ENCODE results near the gene BAHCC1.

DNA sequence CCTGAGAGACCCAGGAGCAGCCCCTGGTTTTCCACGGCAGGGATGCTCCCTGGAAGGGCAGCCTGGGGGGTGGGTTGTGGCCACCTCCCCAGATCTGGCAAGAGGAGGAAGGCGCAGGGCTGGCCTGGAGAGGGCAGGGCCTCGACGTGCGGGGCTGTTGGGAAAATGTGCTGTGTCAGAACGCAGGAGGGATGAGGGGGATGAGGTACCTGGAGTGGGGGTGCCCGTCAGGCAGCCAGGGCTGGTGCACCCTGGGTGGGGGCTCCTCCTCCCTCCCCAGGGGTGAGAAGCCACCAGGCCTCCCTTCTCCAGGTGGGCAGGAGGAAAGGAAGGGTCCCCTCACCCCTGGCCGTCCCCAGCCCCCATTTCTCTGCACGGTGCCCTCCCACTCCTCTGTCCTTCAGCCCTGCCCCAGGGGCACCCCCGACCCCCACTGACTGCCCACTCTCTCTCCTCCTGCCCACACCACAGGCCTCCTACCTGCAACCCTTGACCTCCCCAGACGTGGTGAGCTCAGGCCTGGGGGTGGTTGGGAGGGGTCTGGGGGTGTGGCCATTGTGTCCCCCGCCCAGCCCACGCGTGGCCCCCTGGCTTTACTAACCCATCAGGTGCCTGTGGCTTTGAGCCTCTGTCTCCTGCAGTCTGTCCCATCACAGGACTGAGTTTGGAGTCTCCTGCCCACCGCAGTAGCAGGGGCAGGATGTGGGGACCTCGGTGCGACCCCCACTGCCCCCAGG lies 39.6 kb downstream of the BAHCC1 start:
- TF ChIP-seq, protein P1, sequence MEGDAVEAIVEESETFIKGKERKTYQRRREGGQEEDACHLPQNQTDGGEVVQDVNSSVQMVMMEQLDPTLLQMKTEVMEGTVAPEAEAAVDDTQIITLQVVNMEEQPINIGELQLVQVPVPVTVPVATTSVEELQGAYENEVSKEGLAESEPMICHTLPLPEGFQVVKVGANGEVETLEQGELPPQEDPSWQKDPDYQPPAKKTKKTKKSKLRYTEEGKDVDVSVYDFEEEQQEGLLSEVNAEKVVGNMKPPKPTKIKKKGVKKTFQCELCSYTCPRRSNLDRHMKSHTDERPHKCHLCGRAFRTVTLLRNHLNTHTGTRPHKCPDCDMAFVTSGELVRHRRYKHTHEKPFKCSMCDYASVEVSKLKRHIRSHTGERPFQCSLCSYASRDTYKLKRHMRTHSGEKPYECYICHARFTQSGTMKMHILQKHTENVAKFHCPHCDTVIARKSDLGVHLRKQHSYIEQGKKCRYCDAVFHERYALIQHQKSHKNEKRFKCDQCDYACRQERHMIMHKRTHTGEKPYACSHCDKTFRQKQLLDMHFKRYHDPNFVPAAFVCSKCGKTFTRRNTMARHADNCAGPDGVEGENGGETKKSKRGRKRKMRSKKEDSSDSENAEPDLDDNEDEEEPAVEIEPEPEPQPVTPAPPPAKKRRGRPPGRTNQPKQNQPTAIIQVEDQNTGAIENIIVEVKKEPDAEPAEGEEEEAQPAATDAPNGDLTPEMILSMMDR (conservative IDR thresholded peaks at IDR 0.05; ENCODE audit: low read depth, low read length), result no peak
- TF ChIP-seq EZH2 (IDR thresholded peaks at IDR 0.05; ENCODE audit: borderline replicate concordance, low read depth, low read length, poor library complexity, severe bottlenecking), result no peak
